ENCODE measurements around the gene F10. TPM values are rescaled to one million over a fixed set of nuclear protein-coding genes. Genes with fewer than 3 reads are reported as not detected.

Gene F10
- total RNA-seq, 1 experiment from 2014 or later, result not detected

DNA sequence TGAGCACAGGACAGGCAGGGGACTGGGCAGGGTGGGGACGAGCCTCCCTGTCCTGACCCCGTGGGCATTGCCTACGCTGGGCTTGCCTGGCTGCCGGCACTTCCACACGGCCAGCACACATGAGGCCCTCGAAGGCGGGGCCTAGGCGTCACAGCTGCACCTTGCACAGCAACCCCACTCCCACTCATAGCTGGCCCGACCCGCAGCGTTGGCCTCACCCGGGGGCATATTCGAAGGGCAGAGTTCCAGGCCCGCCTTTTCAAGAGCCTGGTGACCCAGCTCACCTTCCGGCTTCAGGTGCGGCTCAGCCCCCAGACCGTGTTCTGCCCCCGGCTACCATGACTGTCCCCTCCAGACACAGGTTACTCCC lies 19.0 kb downstream of the F10 start:
- Mint-ChIP-seq H3K4me1 (ENCODE audit: insufficient read depth, unreplicated experiment) (no peaks in the 10 kb centered on the region), H3K27ac (ENCODE audit: low read depth, unreplicated experiment) (no peak overlapping the region), H3K36me3 (ENCODE audit: insufficient read depth, unreplicated experiment) (no peaks in the 10 kb centered on the region), H3K9me3 (ENCODE audit: unreplicated experiment) (no peaks in the 10 kb centered on the region), H3K27me3 (ENCODE audit: insufficient read depth, unreplicated experiment) (peaks cover 28% of the 10 kb centered on the region), H3K4me3 (ENCODE audit: unreplicated experiment) (no peak overlapping the region)
- intact Hi-C loops (cut with micrococcal nuclease), result no loop called here
- ChIA-PET POLR2A (no interaction called here), CTCF (no interaction called here)
- no TSS peak for BruUV-seq (replicated peaks)
- TF ChIP-seq, protein P1, sequence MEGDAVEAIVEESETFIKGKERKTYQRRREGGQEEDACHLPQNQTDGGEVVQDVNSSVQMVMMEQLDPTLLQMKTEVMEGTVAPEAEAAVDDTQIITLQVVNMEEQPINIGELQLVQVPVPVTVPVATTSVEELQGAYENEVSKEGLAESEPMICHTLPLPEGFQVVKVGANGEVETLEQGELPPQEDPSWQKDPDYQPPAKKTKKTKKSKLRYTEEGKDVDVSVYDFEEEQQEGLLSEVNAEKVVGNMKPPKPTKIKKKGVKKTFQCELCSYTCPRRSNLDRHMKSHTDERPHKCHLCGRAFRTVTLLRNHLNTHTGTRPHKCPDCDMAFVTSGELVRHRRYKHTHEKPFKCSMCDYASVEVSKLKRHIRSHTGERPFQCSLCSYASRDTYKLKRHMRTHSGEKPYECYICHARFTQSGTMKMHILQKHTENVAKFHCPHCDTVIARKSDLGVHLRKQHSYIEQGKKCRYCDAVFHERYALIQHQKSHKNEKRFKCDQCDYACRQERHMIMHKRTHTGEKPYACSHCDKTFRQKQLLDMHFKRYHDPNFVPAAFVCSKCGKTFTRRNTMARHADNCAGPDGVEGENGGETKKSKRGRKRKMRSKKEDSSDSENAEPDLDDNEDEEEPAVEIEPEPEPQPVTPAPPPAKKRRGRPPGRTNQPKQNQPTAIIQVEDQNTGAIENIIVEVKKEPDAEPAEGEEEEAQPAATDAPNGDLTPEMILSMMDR (IDR thresholded peaks at IDR 0.05; ENCODE audit: unreplicated experiment), result no peak
- DNase-seq (ENCODE audit: unreplicated experiment), result no peak

DNA sequence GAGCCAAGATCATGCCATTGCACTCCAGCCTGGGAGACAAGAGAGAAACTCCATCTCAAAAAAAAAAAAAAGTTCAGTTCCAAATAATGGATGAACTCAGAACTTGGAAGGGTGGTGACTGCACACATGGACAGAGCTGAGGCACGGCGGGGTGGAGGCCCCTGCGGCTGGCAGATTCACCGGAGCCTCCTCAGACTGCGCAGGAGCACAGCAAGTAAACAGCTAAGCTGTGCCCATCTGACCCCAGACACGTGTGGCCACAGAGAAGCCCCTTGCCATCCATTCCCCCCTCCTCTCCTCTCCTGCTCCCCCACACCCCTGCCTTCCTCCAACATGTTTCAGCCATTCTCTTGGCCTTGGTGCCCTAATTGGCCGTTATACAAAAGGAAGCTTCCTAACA lies 20.3 kb downstream of the F10 start:
- no peaks in the 10 kb centered on the region for H3K9me3 Mint-ChIP-seq (ENCODE audit: unreplicated experiment)
- no peaks in the 10 kb centered on the region for H3K4me1 Mint-ChIP-seq (ENCODE audit: insufficient read depth, unreplicated experiment)
- H3K4me3 Mint-ChIP-seq (ENCODE audit: unreplicated experiment), result no peak overlapping the region
- BruUV-seq (replicated peaks), result no TSS peak
- peaks cover 28% of the 10 kb centered on the region for H3K27me3 Mint-ChIP-seq (ENCODE audit: insufficient read depth, unreplicated experiment)
- H3K27ac Mint-ChIP-seq (ENCODE audit: low read depth, unreplicated experiment), result no peak overlapping the region
- TF ChIP-seq, protein P1 (IDR thresholded peaks at IDR 0.05; ENCODE audit: unreplicated experiment), result no peak
- H3K36me3 Mint-ChIP-seq (ENCODE audit: insufficient read depth, unreplicated experiment), result no peaks in the 10 kb centered on the region
- no peak for DNase-seq (ENCODE audit: unreplicated experiment)
- intact Hi-C loops (cut with micrococcal nuclease), result no loop called here
- ChIA-PET CTCF (interaction anchor here (0.6 to 0.8 kb wide), 2 partner anchors 15 to 420 kb away, joined by 3 to 8 read pairs; no protein-coding TSS in a partner anchor), POLR2A (interaction anchor here (0.6 kb wide), 1 partner anchor 941 kb away, joined by 3 read pairs; no protein-coding TSS in a partner anchor)

DNA sequence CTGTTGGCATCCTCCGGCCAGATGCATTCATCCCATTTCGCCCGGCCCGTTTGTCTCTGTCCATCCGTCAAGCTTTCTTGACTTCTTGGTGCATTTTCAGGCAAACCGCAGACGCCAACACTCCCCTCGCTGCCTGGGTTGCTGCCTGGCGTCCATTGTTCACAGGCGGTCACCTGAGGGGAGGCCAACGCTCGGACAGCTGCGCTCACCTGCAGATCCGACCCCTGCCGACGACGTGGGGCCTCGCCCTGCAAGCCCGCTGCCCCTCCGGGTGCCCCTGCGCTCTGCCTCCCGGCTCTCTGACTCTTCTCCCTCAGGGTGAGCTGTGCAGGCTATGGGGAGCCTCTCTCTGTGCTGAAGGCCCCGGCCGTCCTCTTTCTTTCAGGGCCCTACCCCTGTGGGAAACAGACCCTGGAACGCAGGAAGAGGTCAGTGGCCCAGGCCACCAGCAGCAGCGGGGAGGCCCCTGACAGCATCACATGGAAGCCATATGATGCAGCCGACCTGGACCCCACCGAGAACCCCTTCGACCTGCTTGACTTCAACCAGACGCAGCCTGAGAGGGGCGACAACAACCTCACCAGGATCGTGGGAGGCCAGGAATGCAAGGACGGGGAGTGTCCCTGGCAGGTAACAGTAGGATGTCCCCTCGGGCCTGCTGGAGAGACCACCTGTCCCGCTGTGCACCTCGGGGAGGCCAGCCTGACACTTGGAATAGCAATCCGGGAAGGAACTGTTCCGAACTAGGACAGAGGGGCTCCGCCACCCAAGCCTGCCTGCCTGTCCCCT lies 21.1 kb downstream of the F10 start:
- no peaks in the 10 kb centered on the region for H3K4me1 Mint-ChIP-seq (ENCODE audit: insufficient read depth, unreplicated experiment)
- no peak overlapping the region for H3K27ac Mint-ChIP-seq (ENCODE audit: low read depth, unreplicated experiment)
- H3K36me3 Mint-ChIP-seq (ENCODE audit: insufficient read depth, unreplicated experiment), result peaks cover 5% of the 10 kb centered on the region
- POLR2A ChIA-PET, result interaction anchor here (0.6 kb wide), 1 partner anchor 942 kb away, joined by 3 read pairs; no protein-coding TSS in a partner anchor
- no TSS peak for BruUV-seq (replicated peaks)
- intact Hi-C loops (cut with micrococcal nuclease), result no loop called here
- CTCF ChIA-PET, result interaction anchor here (0.8 kb wide), 1 partner anchor 419 kb away, joined by 8 read pairs; no protein-coding TSS in a partner anchor
- no peaks in the 10 kb centered on the region for H3K9me3 Mint-ChIP-seq (ENCODE audit: unreplicated experiment)
- no peak for DNase-seq (ENCODE audit: unreplicated experiment)
- TF ChIP-seq, protein P1 (IDR thresholded peaks at IDR 0.05; ENCODE audit: unreplicated experiment), result no peak
- peaks cover 26% of the 10 kb centered on the region for H3K27me3 Mint-ChIP-seq (ENCODE audit: insufficient read depth, unreplicated experiment)
- no peak overlapping the region for H3K4me3 Mint-ChIP-seq (ENCODE audit: unreplicated experiment)

DNA sequence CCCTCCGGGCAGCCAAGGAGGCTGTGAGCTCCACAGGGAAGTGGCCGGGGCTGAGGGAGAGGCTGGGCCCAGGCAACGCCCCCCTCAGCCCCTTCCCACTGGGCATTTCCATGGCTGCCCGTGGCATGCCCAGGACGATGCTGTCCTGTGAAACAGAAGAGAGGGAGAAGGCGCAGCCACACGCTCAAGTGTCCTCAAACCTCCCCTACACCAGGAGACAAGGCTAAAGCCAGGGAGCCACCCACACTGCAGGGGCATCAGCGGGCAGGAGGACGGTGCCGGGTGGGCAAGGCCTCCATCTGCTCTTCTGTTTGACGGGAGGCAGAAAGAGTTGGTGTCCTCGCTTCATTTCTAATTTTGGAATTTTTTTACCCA lies 21.6 kb downstream of the F10 start:
- peaks cover 5% of the 10 kb centered on the region for H3K36me3 Mint-ChIP-seq (ENCODE audit: insufficient read depth, unreplicated experiment)
- H3K9me3 Mint-ChIP-seq (ENCODE audit: unreplicated experiment), result no peaks in the 10 kb centered on the region
- H3K27me3 Mint-ChIP-seq (ENCODE audit: insufficient read depth, unreplicated experiment), result peaks cover 26% of the 10 kb centered on the region
- TF ChIP-seq, protein P1 (IDR thresholded peaks at IDR 0.05; ENCODE audit: unreplicated experiment), result no peak
- POLR2A ChIA-PET, result no interaction called here
- no peak overlapping the region for H3K27ac Mint-ChIP-seq (ENCODE audit: low read depth, unreplicated experiment)
- CTCF ChIA-PET, result no interaction called here
- no TSS peak for BruUV-seq (replicated peaks)
- intact Hi-C loops (cut with micrococcal nuclease), result no loop called here
- DNase-seq (ENCODE audit: unreplicated experiment), result no peak
- H3K4me3 Mint-ChIP-seq (ENCODE audit: unreplicated experiment), result no peak overlapping the region
- no peaks in the 10 kb centered on the region for H3K4me1 Mint-ChIP-seq (ENCODE audit: insufficient read depth, unreplicated experiment)
